GM23338 (cell line): ENCODE data around the gene CCDC60. TPM values are rescaled to one million over a fixed set of nuclear protein-coding genes. Genes with fewer than 3 reads are reported as not detected.

Source experiments
- ATAC-seq: fragments of 200-7000 bp; cut with Tn5 transposase; 3 replicates; pipeline ENCODE4 v1.9.1; 2020
- DNase-seq: peaks from one replicate; pipeline ENCODE4 v3.0.0-alpha.2; 2015; ENCODE audit warnings: low spot score
- H2AFZ ChIP-seq: fragments of 200-600 bp; sonication (generic); 2 replicates; pipeline ENCODE4 v1.8.0; 2016; ENCODE audit warnings: antibody characterized with exemption, mild to moderate bottlenecking, moderate library complexity
- H3F3A ChIP-seq: fragments of 200-600 bp; sonication (generic); replicated peaks from 2 replicates; pipeline ENCODE4 v1.8.0; 2017; ENCODE audit warnings: antibody characterized with exemption, mixed run types, low read depth
- H3K27ac ChIP-seq: fragments of 200-600 bp; sonication (generic); 2 replicates; pipeline ENCODE4 v1.6.1; 2016; ENCODE audit warnings: low read depth
- H3K27me3 ChIP-seq: fragments of 200-600 bp; sonication (generic); 2 replicates; pipeline ENCODE4 v1.8.0; 2016; ENCODE audit warnings: mild to moderate bottlenecking, mixed run types, moderate library complexity; ENCODE audit not compliant: insufficient read depth
- H3K36me3 ChIP-seq: fragments of 200-600 bp; sonication (generic); 2 replicates; pipeline ENCODE4 v1.8.0; 2016; ENCODE audit warnings: mild to moderate bottlenecking; ENCODE audit not compliant: insufficient read depth
- H3K4me1 ChIP-seq: fragments of 200-600 bp; sonication (generic); 2 replicates; pipeline ENCODE4 v1.8.0; 2016; ENCODE audit warnings: mild to moderate bottlenecking, moderate library complexity; ENCODE audit not compliant: insufficient read depth
- H3K4me2 ChIP-seq: fragments of 200-600 bp; sonication (generic); 2 replicates; pipeline ENCODE4 v1.7.1; 2017; ENCODE audit warnings: mixed run types
- H3K4me3 ChIP-seq: fragments of 200-600 bp; sonication (generic); 2 replicates; pipeline ENCODE4 v1.6.1; 2016; ENCODE audit warnings: mixed run types
- H3K79me2 ChIP-seq: fragments of 200-600 bp; sonication (generic); replicated peaks from 2 replicates; pipeline ENCODE4 v1.8.0; 2017; ENCODE audit warnings: mild to moderate bottlenecking; ENCODE audit not compliant: insufficient read depth
- H3K9me2 ChIP-seq: fragments of 200-600 bp; sonication (generic); 2 replicates; pipeline ENCODE4 v1.8.0; 2017; ENCODE audit not compliant: insufficient read depth
- H4K20me1 ChIP-seq: fragments of 200-600 bp; sonication (generic); replicated peaks from 2 replicates; pipeline ENCODE4 v1.8.0; 2017; ENCODE audit warnings: mild to moderate bottlenecking; ENCODE audit not compliant: insufficient read depth
- H3K27ac Mint-ChIP-seq: 2 replicates; pipeline ENCODE4 v1.8.0; 2020; ENCODE audit warnings: inconsistent platforms, mild to moderate bottlenecking, moderate library complexity, mixed read lengths
- H3K27me3 Mint-ChIP-seq: 3 replicates; pipeline ENCODE4 v1.8.0; 2022; ENCODE audit warnings: low read depth, mild to moderate bottlenecking, moderate library complexity, mixed read lengths, inconsistent platforms; ENCODE audit not compliant: insufficient read depth, poor library complexity
- H3K36me3 Mint-ChIP-seq: 3 replicates; pipeline ENCODE4 v1.8.0; 2021; ENCODE audit warnings: low read depth, mild to moderate bottlenecking, inconsistent platforms, moderate library complexity, mixed read lengths
- H3K4me1 Mint-ChIP-seq: 3 replicates; pipeline ENCODE4 v1.8.0; 2020; ENCODE audit warnings: mild to moderate bottlenecking, inconsistent platforms, mixed read lengths
- H3K4me3 Mint-ChIP-seq: 3 replicates; pipeline ENCODE4 v1.8.0; 2021; ENCODE audit warnings: moderate library complexity, mild to moderate bottlenecking, inconsistent platforms, mixed read lengths
- H3K9me3 Mint-ChIP-seq: 3 replicates; pipeline ENCODE4 v1.8.0; 2020; ENCODE audit warnings: moderate library complexity, mild to moderate bottlenecking, inconsistent platforms, mixed read lengths
- CREB1 ChIP-seq: fragments of 250-450 bp; sonication (Bioruptor Pico); IDR thresholded peaks from 2 replicates; pipeline ENCODE4 v1.5.0; 2020; ENCODE audit warnings: low read depth, mild to moderate bottlenecking, moderate library complexity
- EZH2 ChIP-seq: fragments of 200-600 bp; sonication (generic); IDR thresholded peaks from one replicate; pipeline ENCODE4 v1.8.0; 2017; ENCODE audit warnings: antibody characterized with exemption, mild to moderate bottlenecking, low read depth; ENCODE audit not compliant: unreplicated experiment
- EZH2phosphoT487 ChIP-seq: fragments of 200-600 bp; sonication (generic); IDR thresholded peaks from one replicate; pipeline ENCODE4 v1.8.1; 2018; ENCODE audit warnings: antibody characterized with exemption; ENCODE audit not compliant: unreplicated experiment
- JUNB ChIP-seq: IDR thresholded peaks from one replicate; pipeline ENCODE4 v1.6.1; 2016; ENCODE audit warnings: antibody characterized with exemption; ENCODE audit not compliant: unreplicated experiment
- NANOG ChIP-seq: IDR thresholded peaks from 2 replicates; pipeline ENCODE4 v1.6.1; 2016; ENCODE audit warnings: antibody characterized with exemption, borderline replicate concordance
- POLR2AphosphoS5 ChIP-seq: IDR thresholded peaks from 2 replicates; pipeline ENCODE4 v1.6.1; 2016; ENCODE audit warnings: antibody characterized with exemption, low read depth
- STAT1 ChIP-seq: IDR thresholded peaks from one replicate; pipeline ENCODE4 v1.6.1; 2016; ENCODE audit warnings: antibody characterized with exemption; ENCODE audit not compliant: unreplicated experiment
- ZNF114 ChIP-seq: fragments of 250-450 bp; sonication (Bioruptor Pico); IDR thresholded peaks from 2 replicates; pipeline ENCODE4 v1.5.0; 2020; ENCODE audit warnings: mild to moderate bottlenecking, moderate library complexity
- ZNF331 ChIP-seq: fragments of 250-450 bp; sonication (Bioruptor Pico); IDR thresholded peaks from 2 replicates; pipeline ENCODE4 v1.5.0; 2020; ENCODE audit warnings: low read depth, mild to moderate bottlenecking, moderate library complexity
- polyA plus RNA-seq: library from polyadenylated mRNA; unstranded; fragments of >200 nt; fragmentation: Nextera tagmentation; extraction: Ambion mirVana; gene quantifications from 2 replicates; pipeline ENCODE4 v1.2.1, GENCODE V29; 2016
- total RNA-seq: library from RNA; depleted of rRNA; stranded (reverse); fragments of >200 nt; shearing (Covaris generic); gene quantifications from 2 replicates; pipeline ENCODE4 v1.2.3, GENCODE V29; 2014
- TF ChIP-seq, protein P1 (sequence below): IDR thresholded peaks from 2 replicates; pipeline ENCODE4 v1.6.1; 2016; ENCODE audit warnings: antibody characterized with exemption
- TF ChIP-seq, protein P2 (sequence below): IDR thresholded peaks from one replicate; pipeline ENCODE4 v1.6.1; 2018; ENCODE audit warnings: antibody characterized with exemption; ENCODE audit not compliant: unreplicated experiment

The CCDC60 gene
- total and polyA plus RNA-seq, 2 experiments from 2014 or later, result 0.53 TPM; not detected in 1

DNA sequence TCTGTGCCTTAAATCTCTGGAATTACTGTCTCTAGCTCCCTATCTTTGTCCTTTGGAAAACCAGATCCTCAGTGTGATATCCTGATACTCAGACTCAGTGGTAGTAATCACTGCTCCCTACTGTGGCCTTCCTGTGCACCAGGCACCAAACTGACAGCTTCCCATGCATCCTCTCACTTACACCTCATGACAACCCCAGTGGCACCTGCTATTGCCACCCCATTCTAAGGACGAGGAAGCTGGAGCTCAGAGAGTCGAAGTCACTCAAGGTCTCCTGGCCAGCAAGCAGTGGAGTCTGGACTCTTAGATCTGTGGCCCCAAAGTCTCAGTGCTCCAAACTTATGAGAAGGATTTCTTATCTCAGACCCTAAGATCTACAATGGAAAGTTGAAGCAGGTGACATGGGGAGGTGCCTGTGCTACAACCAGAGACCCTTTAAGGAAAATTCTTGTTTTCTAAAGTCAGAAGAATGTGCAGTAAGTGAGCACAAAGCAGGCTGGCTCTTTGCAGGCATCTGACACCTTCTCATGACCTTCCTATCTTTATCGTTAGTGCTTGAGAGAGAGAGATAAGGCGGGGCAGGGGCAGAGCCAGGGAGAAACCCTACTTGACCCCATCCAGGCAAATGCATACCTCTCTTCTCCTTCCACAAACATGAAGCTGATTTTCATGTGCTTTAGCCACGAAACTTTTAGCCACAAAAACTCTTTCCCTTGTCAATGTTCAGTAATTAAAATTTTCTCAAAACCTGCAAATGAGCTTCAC lies 47.1 kb downstream of the CCDC60 start (continued):
- TF ChIP-seq, protein P1, sequence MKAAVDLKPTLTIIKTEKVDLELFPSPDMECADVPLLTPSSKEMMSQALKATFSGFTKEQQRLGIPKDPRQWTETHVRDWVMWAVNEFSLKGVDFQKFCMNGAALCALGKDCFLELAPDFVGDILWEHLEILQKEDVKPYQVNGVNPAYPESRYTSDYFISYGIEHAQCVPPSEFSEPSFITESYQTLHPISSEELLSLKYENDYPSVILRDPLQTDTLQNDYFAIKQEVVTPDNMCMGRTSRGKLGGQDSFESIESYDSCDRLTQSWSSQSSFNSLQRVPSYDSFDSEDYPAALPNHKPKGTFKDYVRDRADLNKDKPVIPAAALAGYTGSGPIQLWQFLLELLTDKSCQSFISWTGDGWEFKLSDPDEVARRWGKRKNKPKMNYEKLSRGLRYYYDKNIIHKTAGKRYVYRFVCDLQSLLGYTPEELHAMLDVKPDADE, result no peak
- no peak for TF ChIP-seq CREB1 (CRISPR knock-in tag)
- no peak for TF ChIP-seq STAT1
- TF ChIP-seq NANOG, result no peak
- no peak for TF ChIP-seq POLR2AphosphoS5
- TF ChIP-seq JUNB, result no peak
- no peak for TF ChIP-seq EZH2phosphoT487
- TF ChIP-seq, protein P2, sequence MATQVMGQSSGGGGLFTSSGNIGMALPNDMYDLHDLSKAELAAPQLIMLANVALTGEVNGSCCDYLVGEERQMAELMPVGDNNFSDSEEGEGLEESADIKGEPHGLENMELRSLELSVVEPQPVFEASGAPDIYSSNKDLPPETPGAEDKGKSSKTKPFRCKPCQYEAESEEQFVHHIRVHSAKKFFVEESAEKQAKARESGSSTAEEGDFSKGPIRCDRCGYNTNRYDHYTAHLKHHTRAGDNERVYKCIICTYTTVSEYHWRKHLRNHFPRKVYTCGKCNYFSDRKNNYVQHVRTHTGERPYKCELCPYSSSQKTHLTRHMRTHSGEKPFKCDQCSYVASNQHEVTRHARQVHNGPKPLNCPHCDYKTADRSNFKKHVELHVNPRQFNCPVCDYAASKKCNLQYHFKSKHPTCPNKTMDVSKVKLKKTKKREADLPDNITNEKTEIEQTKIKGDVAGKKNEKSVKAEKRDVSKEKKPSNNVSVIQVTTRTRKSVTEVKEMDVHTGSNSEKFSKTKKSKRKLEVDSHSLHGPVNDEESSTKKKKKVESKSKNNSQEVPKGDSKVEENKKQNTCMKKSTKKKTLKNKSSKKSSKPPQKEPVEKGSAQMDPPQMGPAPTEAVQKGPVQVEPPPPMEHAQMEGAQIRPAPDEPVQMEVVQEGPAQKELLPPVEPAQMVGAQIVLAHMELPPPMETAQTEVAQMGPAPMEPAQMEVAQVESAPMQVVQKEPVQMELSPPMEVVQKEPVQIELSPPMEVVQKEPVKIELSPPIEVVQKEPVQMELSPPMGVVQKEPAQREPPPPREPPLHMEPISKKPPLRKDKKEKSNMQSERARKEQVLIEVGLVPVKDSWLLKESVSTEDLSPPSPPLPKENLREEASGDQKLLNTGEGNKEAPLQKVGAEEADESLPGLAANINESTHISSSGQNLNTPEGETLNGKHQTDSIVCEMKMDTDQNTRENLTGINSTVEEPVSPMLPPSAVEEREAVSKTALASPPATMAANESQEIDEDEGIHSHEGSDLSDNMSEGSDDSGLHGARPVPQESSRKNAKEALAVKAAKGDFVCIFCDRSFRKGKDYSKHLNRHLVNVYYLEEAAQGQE, result no peak

DNA sequence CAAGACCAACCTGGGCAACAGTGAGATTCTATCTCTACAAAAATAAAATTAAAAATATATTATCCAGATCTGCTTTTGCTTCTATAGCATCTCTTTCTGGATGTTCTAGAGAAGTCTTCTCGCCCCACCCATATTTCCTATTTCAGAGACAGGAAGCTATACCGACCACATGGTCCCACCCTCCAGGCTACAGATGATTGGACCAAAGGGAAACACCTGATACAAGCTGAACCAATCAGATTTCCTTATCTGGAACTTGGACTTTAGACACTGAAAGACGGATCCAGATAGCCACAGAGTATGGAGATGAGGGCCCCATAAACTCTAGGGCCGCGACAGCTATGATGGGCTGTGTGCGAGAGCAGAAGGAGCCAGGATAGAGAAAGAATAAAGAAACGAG lies 48.7 kb downstream of the CCDC60 start:
- Histone ChIP-seq H3K27me3 (no peaks in the 10 kb centered on the region), H3K27ac (no peak overlapping the region), H3K79me2 (no peaks in the 10 kb centered on the region), H2AFZ (no peak overlapping the region), H3F3A (no peaks in the 10 kb centered on the region), H3K4me3 (no peak overlapping the region), H3K9me2 (0 out of 2 replicates have a peak, but pooled peaks cover 4% of the 10 kb centered on the region), H3K4me1 (peaks cover 22% of the 10 kb centered on the region), H4K20me1 (no peaks in the 10 kb centered on the region), H3K36me3 (no peaks in the 10 kb centered on the region), H3K4me2 (no peak overlapping the region)
- no peak overlapping the region for H3K27ac Mint-ChIP-seq
- peaks cover 22% of the 10 kb centered on the region for H3K4me1 Mint-ChIP-seq
- peaks cover 3% of the 10 kb centered on the region for H3K36me3 Mint-ChIP-seq
- DNase-seq, result no peak
- TF ChIP-seq ZNF331 (no peak), EZH2 (no peak), NANOG (no peak), STAT1 (no peak), EZH2phosphoT487 (no peak), ZNF114 (CRISPR knock-in tag) (no peak), CREB1 (CRISPR knock-in tag) (no peak), POLR2AphosphoS5 (no peak)
- TF ChIP-seq, protein P1, result no peak
- H3K9me3 Mint-ChIP-seq, result peaks cover 10% of the 10 kb centered on the region
- H3K27me3 Mint-ChIP-seq, result peaks cover 6% of the 10 kb centered on the region
- no peak for ATAC-seq
- H3K4me3 Mint-ChIP-seq, result no peak overlapping the region
